HT-29 (cell line): Measurements from ENCODE around the gene MAP3K9. TPM values are rescaled to one million over a fixed set of nuclear protein-coding genes. Genes with fewer than 3 reads are reported as not detected.
A peak's percentile ranks its signal among the peaks of the same experiment; 100 is the strongest.

Source experiments
- DNase-seq: peaks from one replicate; pipeline ENCODE4 v3.0.0-alpha.2; 2015; ENCODE audit warnings: low spot score
- total RNA-seq: library from RNA; depleted of rRNA; stranded (reverse); fragments of >200 nt; shearing (Covaris generic); gene quantifications from 2 replicates; pipeline ENCODE4 v1.2.3, GENCODE V29; 2014; rRNA removed

Gene MAP3K9
- total RNA-seq, 1 experiment from 2014 or later, result 5.9 TPM

DNA sequence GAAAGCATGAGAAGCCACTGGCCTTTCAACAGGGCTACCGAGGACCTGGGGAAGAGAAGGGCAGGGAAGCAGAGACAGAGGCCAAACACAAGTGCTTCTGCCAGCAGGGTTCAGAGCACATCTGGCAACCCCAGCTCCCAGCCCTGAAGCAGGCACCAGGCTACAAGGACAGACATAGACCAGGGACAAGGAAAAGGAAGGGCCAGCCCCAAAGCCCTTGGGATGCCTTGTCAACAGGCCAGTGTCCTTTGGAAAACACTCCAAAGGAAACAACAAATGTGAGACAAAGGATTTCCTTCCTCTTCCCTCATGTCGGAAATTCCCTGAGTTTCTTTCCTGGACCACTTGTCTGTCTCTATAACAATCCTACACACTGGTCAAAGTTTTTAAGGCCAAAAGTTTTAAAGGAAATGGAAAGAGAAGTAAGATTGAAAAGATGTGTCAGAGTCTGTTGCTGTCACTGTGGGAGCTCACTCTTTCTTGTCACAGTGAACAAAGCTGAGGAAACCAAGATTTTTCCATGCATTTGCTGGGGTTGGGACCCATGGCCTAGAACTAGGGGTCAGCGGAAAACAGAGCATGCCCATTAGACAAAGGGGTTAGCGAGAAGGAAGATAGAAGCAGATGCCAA, 108.2 kb downstream of the MAP3K9 start:
- no peak for DNase-seq

DNA sequence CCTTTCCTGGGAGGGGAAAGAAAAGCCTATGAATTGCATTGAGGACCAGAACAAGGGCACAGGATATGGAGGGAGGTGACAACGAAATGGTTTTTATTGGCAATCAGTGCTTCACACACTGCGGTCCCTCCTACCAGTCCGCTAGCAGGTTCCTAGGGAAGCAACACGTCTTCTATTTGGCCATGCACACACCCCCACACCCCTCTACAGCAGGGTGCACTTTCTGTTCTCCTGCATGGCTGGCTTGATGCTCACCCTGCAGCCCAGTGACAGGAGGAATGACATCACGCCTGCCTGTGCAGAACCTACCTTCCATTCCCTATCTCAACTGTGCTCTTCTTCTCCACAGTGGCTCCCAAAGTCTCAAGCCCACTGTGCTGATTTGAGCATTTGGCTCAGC, 109.7 kb downstream of the MAP3K9 start:
- no peak for DNase-seq

GRCh38 chr14:70698288-70698687, 111.0 kb downstream of the MAP3K9 start:
- peak; percentile 38 for DNase-seq

DNA sequence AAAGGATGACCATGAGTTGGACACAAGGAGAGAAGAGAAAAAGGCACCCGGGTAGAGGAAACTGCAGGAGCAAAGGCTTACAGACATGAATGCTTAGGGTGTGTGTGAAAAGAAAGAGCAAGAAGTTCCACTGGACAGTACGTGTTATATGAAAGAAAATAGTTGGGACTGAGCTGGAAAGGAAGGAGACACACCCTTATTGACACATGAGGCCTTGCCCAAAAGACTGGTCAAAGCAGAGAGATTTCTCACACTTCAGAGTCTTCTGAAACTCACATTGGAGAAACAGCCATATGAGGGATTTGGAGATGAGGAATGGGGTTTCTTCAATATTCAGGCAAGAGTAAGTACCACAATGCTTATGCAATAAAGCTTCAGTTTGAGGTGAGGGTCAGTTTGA, 111.6 kb downstream of the MAP3K9 start:
- peak; percentile 1 for DNase-seq

DNA sequence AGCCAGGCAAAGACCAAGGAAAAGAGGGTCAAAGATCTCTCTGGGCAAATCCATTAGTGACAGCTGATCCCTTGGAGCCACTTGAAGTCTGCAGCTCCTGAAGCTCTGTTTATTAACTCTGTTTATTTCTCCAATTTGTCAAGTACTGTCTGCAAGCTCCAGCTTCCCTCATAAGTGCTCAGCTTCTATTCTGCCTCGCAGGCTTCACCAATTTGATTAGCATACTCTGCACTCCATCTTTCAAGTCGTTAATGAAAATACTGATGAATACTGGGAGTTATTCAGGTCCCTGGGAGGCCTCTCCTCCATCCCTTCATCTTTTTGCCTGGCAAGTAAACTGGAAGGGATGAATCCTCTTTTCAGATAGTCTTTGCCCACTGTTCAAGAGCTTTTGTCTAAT, 113.3 kb downstream of the MAP3K9 start:
- no peak for DNase-seq

DNA sequence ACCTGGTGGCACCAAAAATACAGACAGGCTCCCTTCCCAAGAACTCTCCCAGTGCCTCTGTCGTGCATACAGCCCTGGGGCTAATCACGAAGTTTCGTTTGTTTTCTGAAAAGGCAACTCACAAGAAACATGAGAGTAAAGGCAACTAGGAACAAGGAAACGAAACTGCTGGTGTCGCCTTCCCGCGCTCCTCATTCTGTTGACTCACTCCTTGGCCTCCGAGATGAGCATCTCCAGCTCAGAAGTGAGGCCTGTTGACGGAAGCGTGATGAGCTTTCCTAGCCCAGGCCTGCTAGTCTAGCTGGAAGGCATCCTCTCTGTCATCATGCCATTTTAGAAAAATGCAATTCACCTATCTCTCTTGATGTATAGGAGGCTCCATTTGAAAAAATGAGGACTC, 117.1 kb downstream of the MAP3K9 start:
- no peak for DNase-seq

DNA sequence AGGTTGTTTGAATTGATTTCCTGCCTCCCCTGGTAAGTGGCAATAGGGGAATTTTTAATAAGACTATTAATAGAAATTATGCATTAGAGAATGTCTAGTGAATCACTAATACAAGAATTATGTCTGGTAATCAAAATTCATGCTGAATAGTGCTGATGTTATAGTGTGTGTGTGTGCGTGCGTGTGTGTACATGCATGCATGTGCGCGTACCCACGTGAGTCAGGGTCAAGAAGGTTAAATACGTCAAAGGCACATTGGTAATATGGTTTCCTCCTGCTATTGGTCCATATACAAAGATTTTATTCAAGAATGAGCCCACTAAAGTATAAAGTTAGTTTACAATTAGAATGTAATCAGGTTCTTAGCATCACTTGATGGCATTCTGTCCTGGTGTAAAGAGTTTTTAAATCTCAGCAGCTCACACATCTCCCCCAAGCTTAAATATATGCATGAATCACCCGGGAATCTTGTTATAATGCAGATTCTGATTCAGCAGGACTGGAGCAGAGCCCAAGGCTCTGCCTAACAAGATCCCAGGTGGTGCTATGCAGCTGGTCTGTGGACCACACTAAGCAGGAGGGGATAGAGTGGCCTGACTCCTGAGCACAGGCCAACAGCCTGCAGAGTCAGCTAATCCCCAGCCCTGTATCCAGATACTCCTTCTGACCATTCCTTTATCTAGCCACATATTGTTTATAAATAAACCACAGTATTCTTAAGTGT, 123.7 kb downstream of the MAP3K9 start:
- no peak for DNase-seq

DNA sequence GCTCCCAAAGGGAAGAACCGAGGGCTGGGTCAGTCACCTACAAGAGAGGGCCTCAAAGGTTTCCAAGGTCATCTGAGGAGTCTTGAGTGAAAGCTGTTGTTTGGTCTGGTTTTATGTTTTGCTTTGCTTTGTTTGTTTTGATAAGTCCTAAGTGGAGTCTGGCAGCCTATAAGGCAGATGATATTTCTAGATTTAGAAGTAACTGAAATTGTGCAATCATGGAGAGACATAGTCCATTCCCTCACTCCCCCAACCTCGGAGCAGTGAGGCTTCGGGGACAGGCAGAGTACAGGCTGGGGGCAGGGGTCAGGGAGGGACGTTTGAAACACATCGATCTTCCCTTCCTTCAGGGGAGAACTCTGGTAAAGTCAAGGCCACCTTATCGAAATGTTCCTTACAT, 125.3 kb downstream of the MAP3K9 start:
- no peak for DNase-seq

GRCh38 chr14:70680748-70681147, 128.6 kb downstream of the MAP3K9 start:
- no peak for DNase-seq

- DNase-seq, result no peak
Measured at GRCh38 chr14:70677341-70677740, 132.0 kb downstream of the MAP3K9 start.

Other genes starting within 250 kb of the MAP3K9 start
- 10.8 and 13.8 TPM in 2 replicates for gene MED6, start 208.9 kb downstream of the MAP3K9 start, total RNA-seq
- 0.08 and 0.18 TPM in 2 replicates for gene TTC9, start 167.6 kb downstream of the MAP3K9 start, total RNA-seq
- 10.9 and 11.8 TPM in 2 replicates for gene PCNX1, start 97.9 kb upstream of the MAP3K9 start, total RNA-seq